Right atrium auricular region (tissue), 2 donors: ENCODE data around the gene SOCS6. TPM values are rescaled to one million over a fixed set of nuclear protein-coding genes. Genes with fewer than 3 reads are reported as not detected.

Source experiments
- DNase-seq: peaks from one replicate; pipeline ENCODE4 v3.0.0-alpha.2; 2019; ENCODE audit warnings: low spot score
- H3K27ac ChIP-seq, 2 donors: fragments of 200-600 bp; sonication (generic); 1 replicate in 1 of 2; 2 replicates in 1 of 2; pipeline ENCODE4 v1.5.1; 2016 to 2019
- H3K27me3 ChIP-seq, 2 donors: fragments of 200-600 bp; sonication (generic); one replicate each; pipeline versions ENCODE4 v1.5.1 to v1.6.0; 2017 to 2019
- H3K36me3 ChIP-seq: fragments of 200-600 bp; sonication (generic); one replicate; pipeline ENCODE4 v1.5.1; 2016
- H3K4me1 ChIP-seq, 2 donors: fragments of 200-600 bp; sonication (generic); one replicate each; pipeline versions ENCODE4 v1.5.1 to v1.6.0; 2017 to 2019
- H3K4me3 ChIP-seq, 2 donors: fragments of 200-600 bp; sonication (generic); 1 replicate in 1 of 2; 2 replicates in 1 of 2; pipeline ENCODE4 v1.5.1; 2017 to 2019; ENCODE audit warnings: mild to moderate bottlenecking in 1 of 2, moderate library complexity in 1 of 2
- H3K9me3 ChIP-seq, 2 donors: fragments of 200-600 bp; sonication (generic); one replicate each; pipeline ENCODE4 v1.5.1; 2019
- CTCF ChIP-seq, 2 donors: fragments of 200-600 bp; sonication (generic); IDR thresholded peaks; one replicate each; pipeline ENCODE4 v1.5.1; 2019; ENCODE audit warnings: antibody characterized with exemption in 2 of 2
- total RNA-seq, 2 donors: library from RNA; depleted of rRNA; stranded (reverse); fragments of >200 nt; gene quantifications; one replicate each; pipeline ENCODE4 v1.1.0, GENCODE V29; 2016

Gene SOCS6
- total RNA-seq, 2 donors from 2014 or later, result 16.2 to 18.7 TPM

DNA sequence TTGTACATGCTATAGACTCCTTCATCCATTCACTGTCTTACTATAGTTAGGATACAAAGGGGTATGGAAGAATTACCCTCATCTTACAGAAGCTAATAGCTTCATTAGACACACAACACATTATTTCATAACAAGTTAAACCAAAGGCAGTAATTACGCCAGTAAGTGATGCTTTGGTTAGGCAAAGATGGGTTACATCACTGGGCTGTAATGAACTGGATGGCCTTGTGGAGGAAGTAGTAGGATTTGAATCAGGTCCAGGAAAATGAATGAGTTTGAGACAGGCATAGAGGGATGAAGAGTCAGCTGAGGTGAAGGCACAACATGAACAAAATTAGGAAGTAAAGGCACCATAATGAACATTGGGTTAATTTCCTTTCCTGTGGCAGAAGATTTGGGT is 80.1 kb downstream of the SOCS6 start:
- Histone ChIP-seq H3K27ac (no peak overlapping the region), H3K27me3 (no peaks in the 10 kb centered on the region), H3K9me3 (no peaks in the 10 kb centered on the region), H3K4me1 (no peaks in the 10 kb centered on the region), H3K36me3 (no peaks in the 10 kb centered on the region), H3K4me3 (no peak overlapping the region)
- TF ChIP-seq CTCF (IDR thresholded peaks at IDR 0.05), result no peak
- DNase-seq, result no peak

- no peak overlapping the region for H3K27ac ChIP-seq
- no peak overlapping the region for H3K4me3 ChIP-seq
- H3K36me3 ChIP-seq, result no peaks in the 10 kb centered on the region
- H3K27me3 ChIP-seq, result no peaks in the 10 kb centered on the region
- TF ChIP-seq CTCF (IDR thresholded peaks at IDR 0.05), result no peak
- no peaks in the 10 kb centered on the region for H3K9me3 ChIP-seq
- H3K4me1 ChIP-seq, result no peaks in the 10 kb centered on the region
- DNase-seq, result no peak
Observed at GRCh38 chr18:70370762-70371733, 82.2 kb downstream of the SOCS6 start.

GRCh38 chr18:70371908-70372307 is 83.1 kb downstream of the SOCS6 start:
- Histone ChIP-seq H3K36me3 (no peaks in the 10 kb centered on the region), H3K27me3 (no peaks in the 10 kb centered on the region)
- DNase-seq, result no peak

DNA sequence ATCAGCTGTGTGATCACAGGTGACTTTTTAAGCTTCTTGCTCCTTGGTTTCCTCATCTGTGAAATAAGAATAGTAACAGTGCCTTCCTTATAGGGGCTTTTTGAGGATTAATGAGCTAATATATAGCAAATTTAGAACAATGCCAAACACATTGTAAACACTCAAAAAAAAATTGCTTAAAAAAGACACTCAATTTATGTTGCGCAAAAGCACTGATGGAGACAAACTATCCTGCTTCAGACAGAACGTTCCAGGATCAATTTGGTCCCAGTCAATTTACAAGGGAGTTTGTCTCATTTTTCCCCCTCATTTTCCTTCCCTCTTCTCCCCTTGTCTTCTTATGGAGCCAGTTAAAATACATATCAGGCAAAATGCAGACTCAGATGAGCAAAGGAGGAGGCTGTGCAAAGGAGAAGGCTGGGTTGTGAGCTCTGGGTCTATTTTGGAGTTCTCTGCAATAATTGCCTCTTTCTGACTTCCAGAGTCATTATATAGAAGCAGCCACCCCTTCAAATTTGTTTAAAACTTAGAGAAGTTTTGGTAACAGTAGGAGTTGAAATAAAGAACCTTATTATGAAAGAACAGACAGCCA is 83.7 kb downstream of the SOCS6 start:
- no peaks in the 10 kb centered on the region for H3K36me3 ChIP-seq
- H3K4me1 ChIP-seq, result no peaks in the 10 kb centered on the region
- H3K27ac ChIP-seq, result no peak overlapping the region
- no peaks in the 10 kb centered on the region for H3K27me3 ChIP-seq
- DNase-seq, result no peak
- no peak for TF ChIP-seq CTCF (IDR thresholded peaks at IDR 0.05)
- H3K4me3 ChIP-seq, result no peak overlapping the region
- H3K9me3 ChIP-seq, result no peaks in the 10 kb centered on the region

More at GRCh38 chr18:70371908-70372307, 83.1 kb downstream of the SOCS6 start:
- no peaks in the 10 kb centered on the region for H3K9me3 ChIP-seq
- TF ChIP-seq CTCF (IDR thresholded peaks at IDR 0.05), result no peak
- H3K4me3 ChIP-seq, result no peak overlapping the region
- no peak overlapping the region for H3K27ac ChIP-seq
- H3K4me1 ChIP-seq, result no peaks in the 10 kb centered on the region

DNA sequence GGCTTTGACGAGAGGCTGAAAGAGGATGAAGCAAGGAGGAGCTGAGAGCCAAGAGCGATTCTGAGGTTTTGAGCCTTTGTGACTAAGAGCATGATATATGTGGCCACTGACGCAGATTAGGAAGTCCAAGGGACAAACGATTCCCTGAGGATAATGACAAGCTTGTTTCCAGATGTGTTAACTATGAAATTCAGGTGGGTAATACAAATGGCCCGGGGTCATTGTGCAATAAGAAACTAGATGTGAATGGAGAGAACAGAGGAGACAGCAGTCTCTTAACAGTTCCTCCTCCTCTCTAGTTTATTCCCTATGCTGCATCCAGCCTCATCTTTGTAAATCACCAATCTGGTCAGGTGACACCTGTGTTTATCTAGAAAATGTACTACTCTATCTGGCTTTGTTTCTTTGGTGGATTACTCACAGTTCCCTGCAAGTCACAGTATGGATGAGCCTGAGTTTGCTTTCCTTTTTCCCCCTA is 84.2 kb downstream of the SOCS6 start:
- Histone ChIP-seq H3K27me3 (no peaks in the 10 kb centered on the region), H3K9me3 (no peaks in the 10 kb centered on the region), H3K27ac (no peak overlapping the region), H3K4me1 (no peaks in the 10 kb centered on the region), H3K4me3 (no peak overlapping the region), H3K36me3 (no peaks in the 10 kb centered on the region)
- no peak for DNase-seq
- no peak for TF ChIP-seq CTCF (IDR thresholded peaks at IDR 0.05)
